Osteoblast (primary cell): ENCODE measurements around the gene MYCBPAP. TPM values are rescaled to one million over a fixed set of nuclear protein-coding genes. Genes with fewer than 3 reads are reported as not detected.

ENCODE experiments used
- DNase-seq: peaks from one replicate; pipeline ENCODE4 v3.0.0; 2011; ENCODE audit warnings: low spot score, mixed read lengths; ENCODE audit not compliant: insufficient read length; ENCODE audit errors: missing footprints
- H2AFZ ChIP-seq: 2 replicates; pipeline ENCODE4 v1.6.0; 2011; ENCODE audit warnings: mild to moderate bottlenecking, low read length
- H3K27ac ChIP-seq: 2 replicates; pipeline ENCODE4 v1.5.1; 2011; ENCODE audit warnings: mild to moderate bottlenecking, low read depth, low read length, moderate library complexity
- H3K27me3 ChIP-seq: 2 replicates; pipeline ENCODE4 v1.6.0; 2012; ENCODE audit warnings: mild to moderate bottlenecking, control low read depth, inconsistent platforms, low read length, moderate library complexity; ENCODE audit not compliant: insufficient read depth
- H3K36me3 ChIP-seq: 2 replicates; pipeline ENCODE4 v1.5.1; 2011; ENCODE audit warnings: mild to moderate bottlenecking, low read length, control low read depth, moderate library complexity; ENCODE audit not compliant: insufficient read depth
- H3K4me1 ChIP-seq: 2 replicates; pipeline ENCODE4 v1.5.1; 2011; ENCODE audit warnings: mild to moderate bottlenecking, low read length, control low read depth, moderate library complexity; ENCODE audit not compliant: insufficient read depth
- H3K4me2 ChIP-seq: 2 replicates; pipeline ENCODE4 v1.6.0; 2011; ENCODE audit warnings: mild to moderate bottlenecking, low read length; ENCODE audit not compliant: insufficient read depth
- H3K4me3 ChIP-seq: fragments of 200-600 bp; sonication (generic); 3 replicates; pipeline ENCODE4 v1.5.1; 2012; ENCODE audit warnings: mild to moderate bottlenecking, low read length, inconsistent platforms; ENCODE audit not compliant: insufficient read depth
- H3K79me2 ChIP-seq: 2 replicates; pipeline ENCODE4 v1.6.0; 2012; ENCODE audit warnings: mild to moderate bottlenecking, low read length, control low read depth, inconsistent platforms; ENCODE audit not compliant: insufficient read depth
- H3K9me3 ChIP-seq: 2 replicates; pipeline ENCODE4 v1.5.1; 2011; ENCODE audit warnings: low read depth, low read length, control low read depth
- H4K20me1 ChIP-seq: 2 replicates; pipeline ENCODE4 v1.6.0; 2012; ENCODE audit warnings: mild to moderate bottlenecking, low read length, control low read depth; ENCODE audit not compliant: insufficient read depth
- CTCF ChIP-seq: IDR thresholded peaks from 2 replicates; pipeline ENCODE4 v1.5.1; 2011; ENCODE audit warnings: mild to moderate bottlenecking, low read depth, low read length, moderate library complexity; ENCODE audit errors: extremely low read depth
- total RNA-seq: library from RNA; depleted of rRNA; stranded (reverse); fragments of >200 nt; gene quantifications from 2 replicates; pipeline ENCODE4 v1.2.3, GENCODE V29; 2012

The MYCBPAP gene
- total RNA-seq, 1 donor, result 0.36 TPM

- H3K4me1 ChIP-seq, result no peaks in the 10 kb centered on the region
- H3K4me2 ChIP-seq, result no peak overlapping the region
- H3K9me3 ChIP-seq, result no peaks in the 10 kb centered on the region
- no peaks in the 10 kb centered on the region for H3K36me3 ChIP-seq
- H3K79me2 ChIP-seq, result no peaks in the 10 kb centered on the region
- H2AFZ ChIP-seq, result no peak overlapping the region
- H3K27me3 ChIP-seq, result peaks cover 19% of the 10 kb centered on the region
- H3K4me3 ChIP-seq, result no peak overlapping the region
- H3K27ac ChIP-seq, result no peak overlapping the region
- DNase-seq, result peak; percentile 78
- TF ChIP-seq CTCF, result no peak
- no peaks in the 10 kb centered on the region for H4K20me1 ChIP-seq
Observed at GRCh38 chr17:50527155-50527762, 19.0 kb downstream of the MYCBPAP start.

GRCh38 chr17:50527949-50528474 is 19.8 kb downstream of the MYCBPAP start:
- H3K4me1 ChIP-seq, result no peaks in the 10 kb centered on the region

GRCh38 chr17:50529849-50530248 is 21.6 kb downstream of the MYCBPAP start:
- Histone ChIP-seq H3K36me3 (no peaks in the 10 kb centered on the region), H3K4me1 (peaks cover 9% of the 10 kb centered on the region), H4K20me1 (no peaks in the 10 kb centered on the region), H3K4me3 (no peak overlapping the region), H3K9me3 (no peaks in the 10 kb centered on the region), H3K4me2 (no peak overlapping the region), H3K27ac (no peak overlapping the region), H3K79me2 (no peaks in the 10 kb centered on the region), H2AFZ (no peak overlapping the region), H3K27me3 (peaks cover 40% of the 10 kb centered on the region)
- peak; percentile 48 for DNase-seq
- TF ChIP-seq CTCF, result no peak

More at GRCh38 chr17:50527949-50528474, 19.8 kb downstream of the MYCBPAP start:
- H3K79me2 ChIP-seq, result no peaks in the 10 kb centered on the region
- H3K36me3 ChIP-seq, result no peaks in the 10 kb centered on the region
- H3K9me3 ChIP-seq, result no peaks in the 10 kb centered on the region
- peaks cover 27% of the 10 kb centered on the region for H3K27me3 ChIP-seq
- no peak overlapping the region for H3K27ac ChIP-seq
- no peaks in the 10 kb centered on the region for H4K20me1 ChIP-seq
- no peak overlapping the region for H3K4me3 ChIP-seq
- TF ChIP-seq CTCF, result no peak
- DNase-seq, result peak; percentile 23
- no peak overlapping the region for H2AFZ ChIP-seq
- no peak overlapping the region for H3K4me2 ChIP-seq

- Histone ChIP-seq H3K27me3 (peaks cover 40% of the 10 kb centered on the region), H4K20me1 (no peaks in the 10 kb centered on the region), H3K4me2 (no peak overlapping the region), H3K4me3 (no peak overlapping the region), H3K4me1 (peaks cover 9% of the 10 kb centered on the region), H3K9me3 (no peaks in the 10 kb centered on the region), H3K79me2 (no peaks in the 10 kb centered on the region), H2AFZ (no peak overlapping the region), H3K36me3 (no peaks in the 10 kb centered on the region), H3K27ac (no peak overlapping the region)
- peak; percentile 77 for DNase-seq
- no peak for TF ChIP-seq CTCF
Observed at GRCh38 chr17:50531428-50532025, 23.3 kb downstream of the MYCBPAP start.
